Activated CD4-positive, alpha-beta T cell treated with anti-CD3 and anti-CD28 coated beads, Interleukin-2, Interleukin-4, amounts not matched to agents 100 ng/mL and 50 ng/mL, durations not matched to agents 16 hours and 8 hours (primary cell): ENCODE measurements around the gene ESRRA.

Experiments used
- DNase-seq: peaks from one replicate; pipeline ENCODE4 v3.0.0-alpha.2; 2020; ENCODE audit warnings: low spot score

The ESRRA gene

GRCh38 chr11:64333556-64333955 lies 28.2 kb downstream of the ESRRA start:
- no peak for DNase-seq

- peak; percentile 60 for DNase-seq
These were observed 29.7 kb downstream of the ESRRA start for GRCh38 chr11:64334764-64335735.

DNA sequence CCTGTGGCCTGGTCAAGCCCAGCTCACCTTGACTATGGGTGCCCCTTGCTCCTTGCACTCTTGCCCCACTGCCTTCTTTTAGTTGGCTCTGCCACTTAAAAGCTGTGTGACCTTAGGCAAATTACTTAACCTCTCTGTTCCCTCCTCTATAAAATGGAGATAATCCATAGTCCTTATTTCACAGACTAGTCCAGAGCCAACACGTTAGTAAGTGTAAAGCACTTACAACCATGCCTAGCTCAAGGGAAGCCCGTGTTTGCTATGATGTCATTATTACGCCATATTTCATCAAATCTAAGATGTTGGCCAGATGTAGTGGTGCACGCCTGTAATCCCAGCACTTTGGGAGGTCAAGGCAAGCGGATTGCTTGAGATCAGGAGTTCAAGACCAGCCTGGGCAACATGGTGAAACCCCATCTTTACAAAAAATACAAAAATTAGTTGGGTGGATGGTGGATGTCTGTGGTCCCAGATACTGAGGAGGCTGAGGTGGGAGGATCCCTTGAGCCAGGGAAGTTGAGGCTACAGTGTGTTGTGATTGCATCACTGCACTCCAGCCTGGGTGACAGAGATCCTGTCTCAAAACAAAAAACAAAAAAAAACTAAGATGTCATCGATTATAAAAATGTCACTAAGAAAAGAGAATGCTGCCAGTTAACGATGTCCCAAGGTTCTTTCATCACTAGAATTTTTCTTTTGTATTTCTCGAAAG lies 32.4 kb downstream of the ESRRA start:
- DNase-seq, result no peak

DNA sequence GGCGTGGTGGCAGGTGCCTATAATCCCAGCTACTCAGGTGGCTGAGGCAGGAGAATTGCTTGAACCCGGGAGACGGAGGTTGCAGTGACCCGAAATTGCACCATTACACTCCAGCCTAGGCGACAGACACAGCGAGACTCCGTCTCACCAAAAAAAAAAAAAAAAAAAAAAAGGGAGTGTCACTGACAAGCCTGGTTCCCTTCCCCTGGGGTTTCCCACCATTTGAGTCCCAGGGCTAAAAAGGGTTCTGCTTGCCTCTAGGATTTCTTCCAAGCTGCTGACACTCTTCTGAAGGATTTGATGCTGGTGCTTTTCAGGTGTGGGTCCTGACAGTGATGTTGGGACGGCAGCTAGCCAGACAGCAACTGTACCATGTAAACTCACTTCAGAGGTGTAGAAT lies 33.4 kb downstream of the ESRRA start:
- DNase-seq, result no peak

DNA sequence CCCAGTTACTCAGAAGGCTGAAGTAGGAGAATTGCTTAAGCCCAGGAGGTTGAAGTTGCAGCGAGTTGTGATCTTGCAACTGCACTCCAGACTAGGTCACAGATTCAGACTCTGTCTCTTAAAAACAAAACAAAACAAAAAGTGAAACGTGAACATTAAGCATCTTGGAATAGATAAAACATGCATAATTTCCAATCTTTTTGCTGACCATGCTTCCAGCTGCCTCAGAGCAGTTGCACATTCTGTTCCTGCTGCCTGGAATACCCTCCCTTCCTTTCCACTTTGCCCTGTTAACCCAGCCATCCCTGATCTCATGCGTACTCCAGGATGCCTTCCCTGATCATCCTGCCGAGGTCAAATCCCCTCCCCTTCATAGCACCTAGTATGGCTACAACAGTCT lies 34.0 kb downstream of the ESRRA start:
- no peak for DNase-seq

DNA sequence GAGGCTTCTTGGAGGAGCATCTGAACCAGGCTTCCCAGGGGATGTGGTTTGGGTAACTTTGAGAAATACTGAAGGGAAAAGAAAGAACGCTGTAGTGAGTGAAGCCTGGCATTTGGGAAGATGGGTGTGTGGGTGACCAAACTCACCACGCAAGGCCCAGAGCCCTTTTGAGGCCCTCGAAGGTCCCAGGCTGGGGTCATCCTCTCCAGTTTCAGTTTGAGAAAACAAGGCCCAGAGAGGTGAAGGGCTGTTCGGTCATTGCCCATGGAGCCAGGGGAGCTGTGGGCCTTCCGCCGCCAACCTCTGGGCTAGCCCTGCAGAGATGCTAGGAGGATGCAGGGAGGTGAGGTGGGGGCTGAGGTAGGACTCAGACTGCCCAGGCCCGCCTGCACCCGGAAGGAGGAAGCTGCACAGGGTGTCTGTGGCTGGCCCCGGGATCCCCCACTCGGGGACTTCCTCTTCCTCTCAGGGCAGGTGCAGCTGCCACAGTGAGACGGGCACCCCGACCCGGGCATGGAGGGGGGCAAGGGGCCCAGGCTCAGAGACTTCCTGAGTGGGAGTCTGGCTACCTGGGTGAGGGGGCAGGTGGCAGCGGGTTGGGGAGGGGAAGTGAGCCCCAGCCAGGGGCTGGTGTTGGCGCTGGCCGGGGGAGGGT lies 34.6 kb downstream of the ESRRA start, which contains the start of gene CCDC88B:
Gene CCDC88B (plus strand): TSS at position 451 of the 655 bp plus-strand sequence. CDS start 63 bp downstream, at position 514.
- DNase-seq, result peak; percentile 88

- DNase-seq, result peak; percentile 85
These were observed 35.5 kb downstream of the ESRRA start for GRCh38 chr11:64340671-64341335.

DNA sequence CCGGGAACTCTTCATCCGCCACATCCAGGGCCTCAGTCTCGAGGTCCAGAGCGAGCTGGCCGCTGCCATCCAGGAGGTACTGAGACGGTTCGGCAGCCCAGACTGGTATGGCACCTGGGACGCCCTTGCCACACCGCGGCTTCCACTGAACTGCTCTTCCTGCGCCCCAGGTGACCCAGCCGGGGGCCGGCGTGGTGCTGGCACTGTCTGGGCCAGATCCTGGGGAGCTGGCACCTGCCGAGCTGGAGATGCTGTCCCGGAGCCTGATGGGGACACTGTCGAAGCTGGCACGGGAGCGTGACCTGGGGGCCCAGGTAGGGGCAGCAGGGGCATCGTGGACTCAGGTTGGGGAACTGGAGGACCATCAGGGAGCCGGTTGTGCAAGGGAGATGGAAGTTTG lies 36.1 kb downstream of the ESRRA start:
- no peak for DNase-seq

GRCh38 chr11:64341851-64342791 lies 36.8 kb downstream of the ESRRA start:
- peak; percentile 92 for DNase-seq

- no peak for DNase-seq
These were observed 37.8 kb downstream of the ESRRA start for GRCh38 chr11:64342869-64343745.

- DNase-seq, result no peak
These were observed 38.6 kb downstream of the ESRRA start for GRCh38 chr11:64343767-64344559.

DNA sequence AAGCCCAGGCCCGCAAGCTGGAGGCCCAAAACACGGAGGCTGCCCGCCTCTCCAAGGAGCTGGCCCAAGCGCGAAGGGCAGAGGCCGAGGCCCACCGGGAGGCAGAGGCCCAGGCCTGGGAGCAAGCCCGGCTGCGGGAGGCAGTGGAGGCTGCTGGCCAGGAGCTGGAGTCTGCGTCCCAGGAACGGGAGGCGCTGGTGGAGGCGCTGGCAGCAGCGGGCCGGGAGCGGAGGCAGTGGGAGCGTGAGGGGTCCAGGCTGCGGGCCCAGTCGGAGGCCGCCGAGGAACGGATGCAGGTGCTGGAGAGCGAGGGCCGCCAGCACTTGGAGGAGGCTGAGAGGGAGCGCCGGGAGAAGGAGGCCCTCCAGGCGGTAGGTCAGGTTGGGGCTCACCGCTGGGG lies 39.5 kb downstream of the ESRRA start:
- DNase-seq, result no peak

DNA sequence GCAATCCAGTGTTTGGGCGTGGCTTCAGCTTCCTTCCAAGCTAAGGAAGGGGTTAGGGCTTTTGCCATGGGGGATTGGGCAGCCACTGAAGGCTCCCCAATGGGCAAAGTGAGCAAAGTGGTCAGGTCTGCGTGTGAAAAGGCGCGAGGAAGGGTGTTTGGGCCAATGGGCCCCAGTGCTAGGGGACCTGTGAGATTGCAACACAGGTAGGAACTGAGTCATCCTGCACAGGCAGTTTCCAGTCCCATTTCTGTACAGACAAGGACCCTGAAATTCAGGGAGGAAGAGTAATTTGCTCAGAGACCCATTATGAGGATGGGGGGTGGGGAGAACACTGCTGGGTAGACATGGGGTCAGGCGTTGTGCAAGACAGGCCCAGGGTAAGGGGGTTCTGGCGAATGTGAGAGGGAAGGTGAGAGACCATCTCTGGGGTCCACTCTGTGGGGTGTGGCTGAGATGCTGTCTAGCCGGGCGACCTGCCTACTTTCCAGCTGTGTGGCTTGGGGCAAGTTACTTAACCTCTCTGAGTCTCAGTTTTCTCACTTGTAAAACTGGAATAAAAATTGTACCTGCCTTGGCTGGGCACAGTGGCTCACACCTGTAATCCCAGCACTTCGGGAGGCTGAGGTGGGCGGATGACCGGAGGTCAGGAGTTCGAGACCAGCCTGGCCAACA lies 42.0 kb downstream of the ESRRA start:
- no peak for DNase-seq

DNA sequence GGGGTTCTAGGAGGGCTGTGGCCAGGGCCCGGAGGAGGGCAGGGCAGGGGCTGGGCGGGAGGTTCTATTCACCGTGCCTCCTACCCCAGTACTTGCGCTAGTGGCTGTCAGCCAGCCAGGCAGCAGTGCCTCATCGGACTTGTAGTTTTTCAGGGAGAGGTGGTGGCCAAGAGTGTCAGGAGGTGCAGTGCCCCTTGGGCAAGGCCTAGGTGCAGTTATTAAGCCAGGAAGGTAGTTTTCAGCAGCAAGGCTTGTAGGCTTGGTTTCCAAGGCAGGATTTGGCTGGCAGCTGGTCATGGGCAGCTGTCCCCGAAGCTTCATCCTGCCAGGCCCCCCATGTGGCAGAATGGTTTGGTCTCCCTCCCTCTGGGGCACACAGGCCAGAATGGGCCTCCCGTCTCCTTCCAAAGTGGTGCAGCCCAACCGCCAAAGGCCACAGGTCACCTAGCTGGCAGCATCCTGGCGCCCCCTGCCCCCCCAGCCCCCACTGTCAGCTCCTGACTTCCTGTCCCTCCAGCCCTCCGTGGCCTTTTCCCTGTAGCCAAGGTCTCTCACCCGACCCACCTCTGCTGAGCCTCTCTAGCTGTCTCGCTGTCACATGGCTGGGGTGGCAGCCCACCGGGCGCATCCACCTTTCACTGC lies 43.2 kb downstream of the ESRRA start:
- DNase-seq, result no peak

GRCh38 chr11:64349025-64349387 lies 43.7 kb downstream of the ESRRA start:
- DNase-seq, result no peak

GRCh38 chr11:64349404-64349803 lies 44.1 kb downstream of the ESRRA start:
- DNase-seq, result no peak

DNA sequence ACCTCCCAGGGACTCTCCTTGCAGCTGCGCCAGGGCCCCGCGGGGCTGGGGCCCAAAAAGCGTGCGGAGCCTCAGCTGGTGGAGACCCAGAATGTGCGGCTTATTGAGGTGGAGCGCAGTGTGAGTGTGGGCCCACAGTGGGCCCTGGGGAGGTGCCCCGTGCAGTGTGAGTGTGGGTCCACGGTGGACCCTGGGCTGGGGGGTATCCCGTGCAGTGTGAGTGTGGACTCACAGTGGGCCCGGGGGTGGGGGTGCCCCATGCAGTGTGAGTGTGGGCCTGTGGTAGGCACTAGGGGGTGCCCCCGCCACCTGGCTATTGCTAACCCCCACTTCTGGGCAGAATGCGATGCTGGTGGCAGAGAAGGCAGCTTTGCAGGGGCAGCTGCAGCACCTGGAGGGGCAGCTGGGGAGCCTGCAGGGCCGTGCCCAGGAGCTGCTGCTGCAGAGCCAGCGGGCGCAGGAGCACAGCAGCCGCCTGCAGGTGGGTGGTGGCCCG lies 45.9 kb downstream of the ESRRA start:
- no peak for DNase-seq
